AG09309 (cell line): ENCODE results near the gene ARMC6.

Experiments used
- DNase-seq: peaks from one replicate; pipeline ENCODE4 v3.0.0-alpha.2; 2010; ENCODE audit warnings: low read depth
- H3K4me3 ChIP-seq: 2 replicates; pipeline ENCODE4 v1.5.1; 2011; ENCODE audit warnings: mild to moderate bottlenecking, low read depth, low read length, moderate library complexity; ENCODE audit not compliant: control insufficient read depth
- TF ChIP-seq, protein P1 (sequence below): IDR thresholded peaks from 2 replicates; pipeline ENCODE4 v1.5.1; 2011; ENCODE audit warnings: mild to moderate bottlenecking, low read depth, low read length, inconsistent platforms; ENCODE audit not compliant: insufficient read depth, control insufficient read depth; ENCODE audit errors: missing control alignments

ARMC6 gene

GRCh38 chr19:19062454-19063182, 29.2 kb downstream of the ARMC6 start:
- TF ChIP-seq, protein P1, sequence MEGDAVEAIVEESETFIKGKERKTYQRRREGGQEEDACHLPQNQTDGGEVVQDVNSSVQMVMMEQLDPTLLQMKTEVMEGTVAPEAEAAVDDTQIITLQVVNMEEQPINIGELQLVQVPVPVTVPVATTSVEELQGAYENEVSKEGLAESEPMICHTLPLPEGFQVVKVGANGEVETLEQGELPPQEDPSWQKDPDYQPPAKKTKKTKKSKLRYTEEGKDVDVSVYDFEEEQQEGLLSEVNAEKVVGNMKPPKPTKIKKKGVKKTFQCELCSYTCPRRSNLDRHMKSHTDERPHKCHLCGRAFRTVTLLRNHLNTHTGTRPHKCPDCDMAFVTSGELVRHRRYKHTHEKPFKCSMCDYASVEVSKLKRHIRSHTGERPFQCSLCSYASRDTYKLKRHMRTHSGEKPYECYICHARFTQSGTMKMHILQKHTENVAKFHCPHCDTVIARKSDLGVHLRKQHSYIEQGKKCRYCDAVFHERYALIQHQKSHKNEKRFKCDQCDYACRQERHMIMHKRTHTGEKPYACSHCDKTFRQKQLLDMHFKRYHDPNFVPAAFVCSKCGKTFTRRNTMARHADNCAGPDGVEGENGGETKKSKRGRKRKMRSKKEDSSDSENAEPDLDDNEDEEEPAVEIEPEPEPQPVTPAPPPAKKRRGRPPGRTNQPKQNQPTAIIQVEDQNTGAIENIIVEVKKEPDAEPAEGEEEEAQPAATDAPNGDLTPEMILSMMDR = no peak
- no peak for DNase-seq
- H3K4me3 ChIP-seq = peak overlapping the region; percentile 48; the same call in 1 of the 2 replicates

DNA sequence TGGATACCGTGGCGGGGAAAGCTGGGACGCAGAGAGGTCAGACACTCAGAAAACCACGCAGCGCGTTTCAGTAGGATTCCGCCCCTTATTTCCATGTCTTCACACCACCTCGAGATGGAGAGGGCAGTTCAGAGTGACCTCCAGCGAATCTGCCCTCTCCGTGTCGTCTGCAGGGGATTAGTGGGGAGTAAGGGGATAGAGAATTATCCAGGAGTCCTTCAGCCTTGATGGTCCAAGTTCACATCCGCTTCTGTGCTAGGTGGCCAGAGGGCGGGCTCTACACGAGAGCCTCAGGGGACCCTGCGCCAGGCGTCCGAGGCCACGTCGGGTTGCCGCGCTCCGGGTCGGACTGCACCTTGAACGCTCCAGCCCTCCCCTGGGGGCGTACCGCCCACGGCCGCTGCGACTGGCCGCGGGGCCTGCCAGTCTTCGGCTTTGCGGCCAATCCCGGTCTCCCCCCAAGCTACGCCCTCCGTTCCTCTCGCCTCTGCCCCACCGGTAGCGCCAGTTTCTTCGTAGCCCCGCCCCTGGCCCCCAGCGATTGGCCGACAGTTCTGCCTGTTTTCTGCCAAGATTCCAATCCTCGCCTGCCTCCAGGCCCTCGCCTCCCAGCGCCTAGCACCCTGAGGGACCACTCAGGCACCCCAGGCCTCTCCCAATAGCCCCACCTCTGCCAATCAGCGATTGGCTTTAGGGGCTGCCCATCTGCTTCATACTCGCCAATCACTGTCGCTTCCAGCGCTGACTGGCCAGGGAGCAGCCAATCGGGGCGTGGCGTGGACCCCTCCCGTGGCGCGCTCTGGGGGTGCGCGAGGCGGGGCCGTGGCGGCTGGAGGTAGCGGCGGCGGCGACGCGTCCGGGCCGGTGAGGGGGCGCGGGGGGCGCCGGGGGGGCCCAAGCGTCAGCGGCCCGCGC, 30.0 kb downstream of the ARMC6 start, which contains the start of gene SLC25A42:
SLC25A42 (plus strand) TSS at position 812 of the 915 bp plus-strand sequence. CDS start 32,131 bp downstream, outside the sequence.
- H3K4me3 ChIP-seq = peak within 1 kb of the TSS; percentile 82

DNA sequence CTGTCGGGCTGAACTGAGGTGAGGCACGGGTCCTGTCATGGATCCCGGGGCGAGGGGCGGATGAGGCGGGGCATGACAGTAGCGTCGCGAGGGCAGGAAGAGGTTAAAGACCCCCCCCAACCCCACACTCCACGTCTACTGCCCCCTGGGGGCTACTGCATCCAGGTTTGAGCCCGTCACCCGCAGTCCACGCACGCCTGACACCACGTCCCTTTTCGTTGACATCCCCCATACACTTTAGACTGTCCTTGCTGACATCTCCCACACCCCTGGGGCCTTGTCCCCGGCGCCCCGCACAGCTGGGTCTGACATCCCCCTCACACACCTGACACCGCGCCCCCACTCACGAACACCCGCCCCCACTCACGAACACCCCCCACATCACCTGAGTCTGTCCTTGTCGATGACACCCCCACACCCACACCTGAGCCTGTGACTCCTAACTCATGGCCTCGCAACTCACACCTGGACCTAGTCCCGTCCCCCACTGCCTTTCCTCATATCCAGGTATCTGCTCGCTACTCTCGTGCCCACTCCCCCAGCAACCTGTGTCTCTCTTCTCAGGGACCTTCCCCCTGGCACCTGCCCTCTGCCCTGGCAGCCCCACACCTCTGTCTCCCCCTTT, 30.8 kb downstream of the ARMC6 start:
- no peak for DNase-seq
- H3K4me3 ChIP-seq = peak overlapping the region; percentile 82
- TF ChIP-seq, protein P1 = peak; percentile 25

More for the DNA sequence above, 30.0 kb downstream of the ARMC6 start, which contains the start of gene SLC25A42:
- peak; percentile 99 for DNase-seq
- TF ChIP-seq, protein P1 = no peak

DNA sequence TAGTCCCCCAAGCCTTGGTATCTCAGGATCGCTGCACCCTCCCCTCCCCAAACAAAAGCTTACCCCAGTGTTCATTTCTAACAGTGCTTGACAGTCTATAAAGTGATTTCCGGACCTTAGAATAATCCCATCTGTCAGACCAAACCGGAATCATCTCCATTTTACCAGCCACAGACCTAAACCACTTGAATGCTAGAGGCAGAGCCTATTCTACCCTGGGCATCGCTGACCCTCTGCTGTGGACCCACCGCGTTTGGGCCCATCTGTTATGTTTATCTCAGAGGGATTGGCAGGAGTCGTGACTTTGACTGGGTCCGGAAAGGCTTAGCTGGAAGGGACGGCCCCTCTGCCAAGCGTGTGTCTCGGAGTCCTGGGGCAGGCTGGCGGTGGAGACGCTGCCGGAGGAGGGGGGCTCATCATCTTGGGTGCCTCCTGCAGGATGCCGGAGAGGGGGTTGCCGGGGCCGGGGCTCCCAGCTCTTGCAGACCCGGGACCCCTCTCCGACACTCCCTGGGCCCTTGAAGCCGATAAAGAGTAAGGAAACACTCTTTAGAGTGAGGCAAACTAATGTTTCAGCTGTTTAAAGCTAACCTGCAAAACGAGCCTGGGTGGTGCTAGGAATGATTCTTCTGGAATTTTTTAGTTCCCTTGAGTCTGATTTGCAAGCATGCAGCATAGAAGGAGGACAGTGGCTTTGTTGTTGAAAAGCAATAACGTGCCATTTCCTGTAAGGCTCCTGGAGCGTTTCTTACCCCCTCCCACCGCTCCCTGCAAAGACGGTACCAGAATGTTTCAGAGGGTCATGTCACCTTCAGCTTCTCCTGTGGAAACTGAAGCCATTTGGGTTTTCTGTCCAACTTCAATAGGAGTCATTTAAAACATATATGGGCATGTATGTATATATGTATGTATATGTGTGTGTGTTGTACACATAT, 31.7 kb downstream of the ARMC6 start:
- TF ChIP-seq, protein P1 = no peak
- H3K4me3 ChIP-seq = peak overlapping the region; percentile 82

DNA sequence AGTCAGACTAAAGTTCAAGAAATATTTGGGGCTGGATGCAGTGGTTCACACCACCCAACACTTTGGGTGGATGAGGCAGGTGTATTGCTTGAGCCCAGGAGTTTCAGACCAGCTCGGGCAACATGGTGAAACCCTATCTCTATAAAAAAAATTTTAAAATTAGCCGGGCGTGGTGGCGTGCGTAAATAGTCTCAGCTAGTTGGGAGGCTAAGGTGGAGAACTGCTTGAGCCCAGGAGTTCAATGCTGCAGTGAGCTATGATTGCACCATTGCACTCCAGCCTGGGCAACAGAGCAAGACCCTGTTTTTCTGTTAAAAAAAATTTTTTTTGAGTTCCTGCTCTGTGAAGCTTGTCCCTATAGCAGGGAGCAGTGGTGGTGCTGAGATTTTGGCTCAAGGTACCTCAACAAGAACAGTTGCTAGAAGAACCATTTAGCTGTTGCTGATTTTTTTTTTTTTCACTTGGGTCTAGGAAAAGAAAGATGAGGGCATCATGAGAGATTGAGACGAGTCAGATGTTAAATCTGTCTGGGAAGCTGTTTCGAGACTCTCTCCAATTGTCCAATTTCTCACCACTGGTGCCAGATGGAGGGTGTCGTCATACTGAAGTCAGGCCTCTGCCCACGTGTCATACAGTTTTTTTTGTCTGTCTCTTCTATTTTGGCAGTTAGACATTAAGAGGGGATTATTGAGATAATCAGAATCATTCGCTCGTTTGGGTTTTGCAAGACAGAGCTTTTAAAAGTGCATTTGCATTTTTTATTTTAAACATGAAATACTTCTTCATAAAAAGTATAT, 34.1 kb downstream of the ARMC6 start:
- DNase-seq = no peak
- TF ChIP-seq, protein P1 = no peak
- H3K4me3 ChIP-seq = no peak overlapping the region

More for the DNA sequence above, 31.7 kb downstream of the ARMC6 start:
- no peak for DNase-seq
